ENCODE measurements around the gene SEZ6.
A peak's percentile ranks its signal among the peaks of the same experiment; 100 is the strongest.

Gene SEZ6

GRCh38 chr17:28928061-28928460, 77.8 kb downstream of the SEZ6 start:
- DNase-seq: no peak

DNA sequence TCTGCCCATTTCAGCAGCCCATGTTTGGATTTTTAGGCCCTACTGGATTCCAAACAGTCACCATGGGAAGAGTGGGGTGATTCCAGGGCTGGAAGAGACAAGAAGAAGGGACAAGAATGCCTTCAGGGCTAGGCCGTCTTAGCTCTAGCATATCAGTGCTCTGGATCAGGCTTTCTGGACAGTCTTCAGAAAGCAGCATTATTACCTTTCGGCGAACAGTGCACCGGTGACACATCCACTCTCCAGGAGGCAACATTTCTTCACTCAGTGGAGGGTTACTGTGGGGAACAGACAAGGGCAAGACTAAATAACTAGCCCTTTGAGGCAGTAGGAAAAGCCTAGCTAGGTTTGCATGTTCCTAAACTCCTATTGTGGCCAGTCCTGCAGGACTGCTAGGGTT, 79.0 kb downstream of the SEZ6 start:
- no peak for DNase-seq

DNA sequence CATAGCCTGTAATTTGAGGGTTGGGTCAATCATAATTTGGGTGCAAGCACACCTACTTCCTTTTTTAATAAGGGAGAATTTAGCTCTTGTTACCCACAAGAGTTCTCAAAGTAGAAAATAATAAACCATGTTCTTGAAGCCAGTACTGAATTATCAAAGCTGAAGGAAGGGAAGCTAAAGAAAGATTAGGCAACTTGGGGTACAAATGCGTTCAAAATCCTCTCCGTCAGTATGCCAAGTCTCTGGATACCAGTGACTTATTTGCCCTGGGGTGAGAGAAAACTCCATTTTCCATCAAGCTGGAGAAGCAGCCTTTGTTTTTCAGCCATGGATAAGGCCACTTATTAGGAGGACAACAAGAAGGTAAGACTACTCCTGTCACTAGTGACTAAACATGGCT, 79.5 kb downstream of the SEZ6 start:
- DNase-seq: no peak

DNA sequence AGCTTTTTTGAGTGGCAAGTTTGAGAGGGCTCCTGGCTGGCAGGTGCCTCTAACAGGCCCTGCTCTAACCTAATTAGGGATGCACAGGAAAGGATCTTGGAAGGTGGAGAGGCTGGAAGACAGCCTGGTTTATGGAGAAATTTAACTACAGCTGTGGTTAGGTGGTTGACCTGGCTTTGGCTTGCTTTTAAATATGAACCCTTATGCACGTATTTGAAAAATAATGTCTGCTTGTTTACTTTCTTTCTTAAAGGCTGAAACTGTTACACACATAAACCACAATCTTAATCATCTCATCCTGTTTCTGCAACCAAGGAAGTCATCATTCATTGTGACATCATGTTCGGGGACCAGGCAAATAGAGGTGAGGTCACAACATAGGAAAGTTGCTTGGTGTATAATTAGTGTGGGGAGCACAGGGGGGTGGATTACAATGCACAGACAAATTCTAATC, 79.9 kb downstream of the SEZ6 start:
- DNase-seq: peak; percentile 60

DNA sequence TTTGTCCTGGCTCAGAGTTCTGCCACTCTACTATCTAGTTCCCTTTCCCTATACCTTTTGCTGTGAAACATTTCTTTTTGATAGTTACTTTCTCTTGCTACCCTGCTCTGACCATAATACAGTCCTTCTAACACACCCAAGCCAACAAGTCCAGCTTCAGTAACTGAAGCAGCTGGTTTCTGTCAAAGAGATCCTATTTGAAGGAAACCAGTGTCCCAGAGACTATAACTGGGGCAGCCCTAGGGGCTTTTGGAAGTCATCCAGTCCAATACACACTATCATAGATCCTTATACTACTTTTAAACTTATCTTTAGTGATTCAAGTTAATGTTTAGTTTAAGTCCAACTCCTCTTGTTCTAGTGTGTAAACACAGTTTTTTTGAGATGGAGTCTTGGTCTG, 85.6 kb downstream of the SEZ6 start:
- DNase-seq: no peak

DNA sequence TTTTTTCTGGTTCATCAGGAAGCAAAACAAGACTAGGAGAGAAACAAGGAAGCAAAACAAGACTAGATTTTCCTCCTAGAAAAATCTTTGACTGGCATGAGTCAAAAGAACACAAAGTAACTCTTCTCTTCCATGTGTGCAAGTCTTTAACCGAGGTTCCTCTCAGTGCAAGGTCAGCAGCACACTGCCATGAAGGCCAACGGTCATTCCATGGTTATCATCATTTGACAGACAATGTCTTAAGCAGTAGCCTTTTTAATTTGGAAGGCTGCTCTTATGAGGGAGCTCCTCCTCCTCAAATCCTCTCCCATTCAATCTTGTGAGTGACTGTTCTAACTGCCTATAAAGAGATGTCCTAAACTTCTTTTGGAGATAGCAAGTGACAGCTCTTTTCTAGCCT, 87.5 kb downstream of the SEZ6 start:
- DNase-seq: no peak

DNA sequence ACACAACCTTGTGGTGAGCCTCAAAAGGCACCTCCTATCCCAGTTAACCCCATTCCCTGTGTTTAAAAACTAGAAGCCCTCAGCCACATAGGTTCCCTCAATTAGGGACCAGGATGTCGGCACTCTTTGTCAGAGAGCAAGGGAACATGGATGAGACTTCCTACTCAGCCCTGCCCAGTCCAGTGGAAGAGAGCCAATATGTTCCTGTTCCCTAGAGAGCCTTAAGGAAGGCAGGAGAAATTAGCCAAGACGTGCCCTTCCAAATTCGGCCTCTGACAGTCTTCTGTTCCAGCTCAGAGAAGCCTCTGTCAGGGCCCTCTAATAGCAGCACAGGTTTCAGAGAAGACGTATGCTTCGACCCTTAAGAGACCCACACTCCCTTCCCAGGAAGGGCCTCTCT, 88.4 kb downstream of the SEZ6 start:
- no peak for DNase-seq

GRCh38 chr17:28917029-28917428, 88.8 kb downstream of the SEZ6 start:
- DNase-seq: no peak

DNA sequence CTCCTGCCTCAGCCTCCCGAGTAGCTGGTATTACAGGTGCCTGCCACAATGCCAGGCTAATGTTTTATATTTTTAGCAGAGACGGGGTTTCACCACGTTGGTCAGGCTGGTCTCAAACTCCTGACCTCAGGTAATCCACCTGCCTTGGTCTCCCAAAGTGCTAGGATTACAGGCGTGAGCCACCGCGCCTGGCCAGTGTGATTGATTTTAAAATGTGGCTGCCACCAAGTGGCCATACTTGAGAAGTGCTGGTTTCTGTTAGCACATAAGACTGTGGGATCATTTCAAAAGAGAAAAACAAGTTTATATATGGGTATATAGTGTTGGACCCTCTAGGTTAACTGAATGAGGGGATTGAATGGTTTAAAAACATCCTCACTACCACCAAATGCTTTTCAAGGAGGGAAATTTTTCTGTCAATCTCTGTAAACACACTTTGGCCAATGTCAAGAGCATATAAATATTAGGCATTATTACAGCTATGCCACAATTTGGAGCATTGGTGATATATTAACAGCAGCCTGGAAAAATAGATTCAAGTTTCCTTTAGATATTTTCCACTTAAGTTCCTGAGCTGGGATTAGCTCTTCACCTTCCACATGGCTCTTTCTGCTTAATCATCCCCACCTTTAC, 89.4 kb downstream of the SEZ6 start:
- peak; percentile 24 for DNase-seq

- no peak for DNase-seq
Measured at GRCh38 chr17:28912938-28913333, 92.9 kb downstream of the SEZ6 start.

DNA sequence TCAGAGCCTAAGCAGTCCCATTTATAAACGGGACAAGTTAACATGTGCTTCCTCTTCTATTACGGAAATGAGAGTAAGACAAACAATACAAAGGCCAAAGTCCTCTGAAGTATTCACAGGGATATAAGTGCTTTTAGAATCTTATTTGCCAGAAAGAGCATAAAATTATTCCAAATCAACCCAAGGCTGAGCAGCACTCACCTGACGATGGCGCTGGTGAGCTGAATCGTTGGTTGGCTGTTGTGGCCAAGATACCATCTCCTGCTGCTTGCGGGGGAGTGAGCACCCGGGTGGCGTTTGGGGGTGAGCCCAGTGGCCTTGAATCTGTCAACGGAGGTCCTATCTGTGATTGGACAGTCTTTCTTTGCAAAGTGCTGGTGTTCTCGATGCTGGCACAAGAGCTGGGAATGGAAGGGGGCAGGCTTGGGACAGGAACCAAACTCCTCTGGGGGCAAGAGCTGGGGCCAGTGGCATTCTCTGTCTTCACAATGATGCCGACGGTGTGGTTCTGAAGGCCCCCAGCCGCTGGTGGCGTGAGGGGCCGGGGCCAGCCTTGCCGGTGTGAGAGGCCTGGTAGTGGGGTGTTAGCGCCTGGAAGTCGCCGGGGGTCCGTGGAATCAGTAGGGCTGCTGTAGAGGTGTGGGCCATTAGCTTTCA, 93.4 kb downstream of the SEZ6 start:
- DNase-seq: no peak

DNA sequence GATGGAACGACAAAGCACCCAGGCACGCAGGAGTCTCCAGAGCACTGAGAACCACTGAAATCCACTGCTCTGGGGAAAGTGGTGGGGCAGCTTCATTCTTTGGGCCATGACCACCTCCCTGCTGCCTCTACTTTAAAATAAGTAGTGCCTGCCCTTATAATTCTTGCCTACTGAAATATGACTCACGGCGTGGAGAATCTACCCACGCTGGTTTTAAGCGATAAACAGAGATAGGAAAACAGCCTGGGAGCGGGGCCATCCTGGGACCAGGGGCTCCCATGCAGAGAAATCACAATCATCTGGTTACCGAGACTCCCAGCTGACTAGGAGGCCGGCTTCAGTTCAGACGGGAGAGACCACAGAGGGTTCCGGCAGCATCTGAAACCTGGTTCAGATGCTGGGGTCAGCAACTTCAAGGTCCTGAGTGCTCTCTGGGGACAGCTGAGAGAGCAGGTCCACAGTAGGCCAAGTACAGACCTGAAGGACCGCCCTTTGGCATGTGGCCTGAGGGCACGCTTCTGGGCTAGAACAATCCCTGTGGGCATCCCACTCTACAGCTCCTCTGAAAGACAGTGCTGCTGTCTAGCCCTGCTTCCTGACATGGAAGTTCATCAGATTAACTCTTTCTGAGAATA, 94.3 kb downstream of the SEZ6 start:
- DNase-seq: no peak

- no peak for DNase-seq
Measured at GRCh38 chr17:28910534-28910933, 95.3 kb downstream of the SEZ6 start.

GRCh38 chr17:28908640-28909167, 97.1 kb downstream of the SEZ6 start:
- DNase-seq: no peak

- no peak for DNase-seq
Measured at GRCh38 chr17:28907709-28908475, 97.9 kb downstream of the SEZ6 start.

- no peak for DNase-seq
Measured at GRCh38 chr17:28906706-28907438, 99.0 kb downstream of the SEZ6 start.

GRCh38 chr17:28906276-28906675, 99.6 kb downstream of the SEZ6 start:
- DNase-seq: no peak

All from effector CD4-positive, alpha-beta T cell (primary cell).